Transverse colon (tissue), 4 donors: ENCODE results near the gene GPC6. TPM values are rescaled to one million over a fixed set of nuclear protein-coding genes. Genes with fewer than 3 reads are reported as not detected.

Experiments
- DNase-seq: peaks from one replicate; pipeline ENCODE4 v3.0.0-alpha.2; 2019
- H3K27ac ChIP-seq, 4 donors: fragments of 200-600 bp; sonication (generic); 2 replicates each; pipeline ENCODE4 v1.5.1; 2016 to 2018; ENCODE audit warnings: inconsistent platforms in 4 of 4
- H3K27me3 ChIP-seq: fragments of 200-600 bp; sonication (generic); 2 replicates; pipeline ENCODE4 v1.5.1; 2017; ENCODE audit warnings: inconsistent platforms
- H3K36me3 ChIP-seq, 4 donors: fragments of 200-600 bp; sonication (generic); 2 replicates each; pipeline ENCODE4 v1.5.1; 2017 to 2019; ENCODE audit warnings: inconsistent platforms in 4 of 4
- H3K4me1 ChIP-seq, 4 donors: fragments of 200-600 bp; sonication (generic); 2 replicates each; pipeline ENCODE4 v1.5.1; 2017 to 2020; ENCODE audit warnings: inconsistent platforms in 4 of 4
- H3K4me3 ChIP-seq, 4 donors: fragments of 200-600 bp; sonication (generic); 1 replicate in 1 of 4; 2 replicates in 3 of 4; pipeline versions ENCODE4 v1.5.1 to v1.6.1; 2017 to 2019; ENCODE audit warnings: inconsistent platforms in 4 of 4
- H3K9me3 ChIP-seq, 2 donors: fragments of 200-600 bp; sonication (generic); 2 replicates each; pipeline ENCODE4 v1.5.1; 2017 to 2019; ENCODE audit warnings: inconsistent platforms in 2 of 2
- EP300 ChIP-seq: sonication (generic); formaldehyde crosslinking; IDR thresholded peaks from one replicate; pipeline ENCODE4 v1.6.1; 2017; ENCODE audit warnings: antibody characterized with exemption, low read depth
- POLR2A ChIP-seq: fragments of 450-650 bp; IDR thresholded peaks from one replicate; pipeline ENCODE4 v1.6.1; 2016; ENCODE audit warnings: antibody characterized with exemption, mild to moderate bottlenecking, moderate library complexity
- POLR2AphosphoS5 ChIP-seq, 3 donors: sonication (generic); formaldehyde crosslinking; IDR thresholded peaks; one replicate each; pipeline ENCODE4 v1.6.1; 2016; ENCODE audit warnings: antibody characterized with exemption in 3 of 3
- WGBS, 2 donors: methylation state at CpG; one replicate each; pipeline ENCODE4 v1.1.5; 2018; ENCODE audit warnings: low coverage in 1 of 2; 5-methylcytosine and 5-hydroxymethylcytosine counted together
- in situ Hi-C, 4 donors: fragments of 200-750 bp; cut with MboI; loops; one replicate each; pipeline versions ENCODE4 v1.15.0 to v1.15.1; 2017; ENCODE audit warnings: low sequenced_read_pairs in 3 of 4, low pct_ligation_motif_present in 1 of 4, low pct_unique_long_range_greater_than_20kb in 1 of 4
- intact Hi-C: fragments of 100-400 bp; cut with DNase I; formaldehyde crosslinking; loops from one replicate; pipeline ENCODE4 v1.15.1; 2023; ENCODE audit warnings: low total_unique reads
- total RNA-seq, 4 donors: library from RNA; depleted of rRNA; stranded (reverse); fragments of >200 nt; gene quantifications; one replicate each; pipeline ENCODE4 v1.1.0, GENCODE V29; 2016
- TF ChIP-seq, protein P1 (sequence below), 5 experiments: fragments of 200-600 bp in 3 of 5; fragments of 450-650 bp in 2 of 5; sonication (generic) in 3 of 5; IDR thresholded peaks; 1 replicate in 2 of 5; 2 replicates in 3 of 5; pipeline ENCODE4 v1.5.1; 2016 to 2017; ENCODE audit warnings: antibody characterized with exemption in 5 of 5, inconsistent platforms in 3 of 5, mild to moderate bottlenecking in 2 of 5, moderate library complexity in 1 of 5

Gene GPC6
- total RNA-seq, 4 donors from 2014 or later, result 0.75 to 5.7 (median 4.0) TPM

DNA sequence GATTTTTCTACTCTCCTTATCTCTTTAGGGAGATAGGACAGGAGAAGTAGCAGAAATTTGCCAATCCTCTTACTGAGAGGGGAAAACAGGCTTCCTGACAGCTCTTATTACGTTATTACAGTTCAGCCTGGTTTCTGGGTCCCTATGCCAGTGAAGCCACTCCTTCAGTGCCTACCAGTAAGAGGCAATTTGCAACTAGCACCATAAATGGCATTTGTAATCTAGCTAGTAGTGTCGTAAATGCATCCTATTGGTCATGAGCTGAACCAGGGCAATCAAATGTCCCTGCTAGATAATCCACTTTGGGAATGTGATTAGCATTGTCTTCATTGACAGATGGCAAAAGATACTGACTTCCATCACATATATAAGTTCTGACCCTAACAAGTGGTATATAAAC, 824.1 kb downstream of the GPC6 start:
- no peaks in the 10 kb centered on the region for H3K27me3 ChIP-seq
- no peak overlapping the region for H3K4me3 ChIP-seq
- 78% methylated on average over 2 of the region's 2 CpGs; no CpG with 5 or more reads in 1 of the 2 donors for WGBS, 2 donors
- no peak for TF ChIP-seq EP300
- no peak for TF ChIP-seq POLR2AphosphoS5 (IDR thresholded peaks at IDR 0.05)
- TF ChIP-seq POLR2A, result no peak
- TF ChIP-seq, protein P1, sequence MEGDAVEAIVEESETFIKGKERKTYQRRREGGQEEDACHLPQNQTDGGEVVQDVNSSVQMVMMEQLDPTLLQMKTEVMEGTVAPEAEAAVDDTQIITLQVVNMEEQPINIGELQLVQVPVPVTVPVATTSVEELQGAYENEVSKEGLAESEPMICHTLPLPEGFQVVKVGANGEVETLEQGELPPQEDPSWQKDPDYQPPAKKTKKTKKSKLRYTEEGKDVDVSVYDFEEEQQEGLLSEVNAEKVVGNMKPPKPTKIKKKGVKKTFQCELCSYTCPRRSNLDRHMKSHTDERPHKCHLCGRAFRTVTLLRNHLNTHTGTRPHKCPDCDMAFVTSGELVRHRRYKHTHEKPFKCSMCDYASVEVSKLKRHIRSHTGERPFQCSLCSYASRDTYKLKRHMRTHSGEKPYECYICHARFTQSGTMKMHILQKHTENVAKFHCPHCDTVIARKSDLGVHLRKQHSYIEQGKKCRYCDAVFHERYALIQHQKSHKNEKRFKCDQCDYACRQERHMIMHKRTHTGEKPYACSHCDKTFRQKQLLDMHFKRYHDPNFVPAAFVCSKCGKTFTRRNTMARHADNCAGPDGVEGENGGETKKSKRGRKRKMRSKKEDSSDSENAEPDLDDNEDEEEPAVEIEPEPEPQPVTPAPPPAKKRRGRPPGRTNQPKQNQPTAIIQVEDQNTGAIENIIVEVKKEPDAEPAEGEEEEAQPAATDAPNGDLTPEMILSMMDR (IDR thresholded peaks at IDR 0.05), result no peak
- intact Hi-C loops, result no loop called here
- H3K4me1 ChIP-seq, result no peaks in the 10 kb centered on the region
- no peak overlapping the region for H3K27ac ChIP-seq
- DNase-seq, result no peak
- in situ Hi-C loops, result no loop called here
- H3K9me3 ChIP-seq, result no peaks in the 10 kb centered on the region
- no peaks in the 10 kb centered on the region for H3K36me3 ChIP-seq

DNA sequence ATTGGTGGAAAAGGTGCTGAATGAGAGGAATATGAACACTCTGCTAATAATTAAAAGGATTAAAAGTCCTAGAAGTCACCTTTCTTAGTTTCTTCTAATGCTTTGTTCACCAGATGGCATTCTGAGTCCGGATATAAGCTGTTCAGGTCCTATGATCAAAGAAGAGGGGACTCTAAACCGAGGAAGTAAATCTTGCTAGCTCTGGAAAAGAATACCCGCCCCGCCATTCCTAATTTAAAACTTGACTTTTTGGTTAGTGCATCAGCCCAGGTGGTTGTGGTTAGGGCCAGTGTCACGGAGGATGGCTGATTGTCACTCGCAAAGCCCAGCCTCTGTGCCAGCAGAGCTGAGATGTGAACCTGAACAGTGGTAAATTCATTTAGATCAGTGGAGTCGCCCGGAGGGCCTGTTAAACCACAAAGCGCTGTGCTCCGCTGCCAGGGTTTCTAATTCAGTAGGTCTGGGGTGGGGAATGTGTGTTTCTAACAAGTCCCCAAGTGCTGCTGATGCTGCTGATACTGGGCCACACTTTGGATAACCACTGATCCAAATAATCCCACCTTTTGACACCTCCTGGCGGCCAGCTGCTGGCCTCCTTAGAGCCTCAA, 827.5 kb downstream of the GPC6 start:
- H3K4me3 ChIP-seq, result no peak overlapping the region
- 78 to 82% methylated on average over 8 to 10 of the region's 11 CpGs for WGBS, 2 donors
- no peaks in the 10 kb centered on the region for H3K27me3 ChIP-seq
- H3K27ac ChIP-seq, result no peak overlapping the region
- no peak for DNase-seq
- no peaks in the 10 kb centered on the region for H3K36me3 ChIP-seq
- in situ Hi-C loops, result no loop called here
- no peak for TF ChIP-seq EP300
- TF ChIP-seq POLR2A, result no peak
- no peak for TF ChIP-seq POLR2AphosphoS5 (IDR thresholded peaks at IDR 0.05)
- TF ChIP-seq, protein P1 (IDR thresholded peaks at IDR 0.05), result no peak
- intact Hi-C loops, result no loop called here
- H3K9me3 ChIP-seq, result no peaks in the 10 kb centered on the region
- H3K4me1 ChIP-seq, result no peaks in the 10 kb centered on the region

DNA sequence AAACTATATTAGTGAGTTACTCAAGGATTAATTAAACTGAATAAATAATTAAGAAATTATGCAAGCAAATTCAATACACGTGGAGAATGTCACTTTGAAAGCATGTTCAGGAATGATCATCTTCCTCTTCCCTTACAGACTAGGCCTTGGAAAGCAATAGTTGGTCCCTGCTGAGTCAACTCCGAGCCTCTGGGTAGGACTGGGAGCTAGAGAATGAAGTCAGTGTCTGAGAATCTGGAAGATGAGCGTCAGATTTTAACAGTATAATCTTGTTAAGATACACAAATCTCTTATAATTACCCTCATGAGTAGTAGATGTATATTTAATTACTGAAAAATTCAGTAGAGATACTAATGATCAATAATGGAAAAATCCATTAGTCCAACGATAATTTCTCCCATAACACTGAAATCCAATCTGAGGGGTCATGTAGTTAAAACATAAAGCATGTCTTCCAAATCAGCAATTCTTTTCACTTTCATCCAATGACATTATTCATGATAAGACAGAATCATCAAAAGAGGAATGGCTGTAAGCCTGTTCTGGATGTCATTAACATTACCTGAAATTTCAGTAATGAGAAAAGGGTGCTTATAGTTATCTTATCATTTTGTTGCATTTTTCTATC, 829.9 kb downstream of the GPC6 start:
- DNase-seq, result no peak
- Histone ChIP-seq H3K27ac (no peak overlapping the region), H3K4me1 (no peaks in the 10 kb centered on the region), H3K36me3 (no peaks in the 10 kb centered on the region), H3K9me3 (no peaks in the 10 kb centered on the region), H3K27me3 (no peaks in the 10 kb centered on the region), H3K4me3 (no peak overlapping the region)
- intact Hi-C loops, result no loop called here
- TF ChIP-seq, protein P1 (IDR thresholded peaks at IDR 0.05), result no peak
- no peak for TF ChIP-seq EP300
- no peak for TF ChIP-seq POLR2AphosphoS5 (IDR thresholded peaks at IDR 0.05)
- TF ChIP-seq POLR2A, result no peak
- in situ Hi-C loops, result no loop called here
- 63 to 86% methylated on average over 4 of the region's 4 CpGs for WGBS, 2 donors

DNA sequence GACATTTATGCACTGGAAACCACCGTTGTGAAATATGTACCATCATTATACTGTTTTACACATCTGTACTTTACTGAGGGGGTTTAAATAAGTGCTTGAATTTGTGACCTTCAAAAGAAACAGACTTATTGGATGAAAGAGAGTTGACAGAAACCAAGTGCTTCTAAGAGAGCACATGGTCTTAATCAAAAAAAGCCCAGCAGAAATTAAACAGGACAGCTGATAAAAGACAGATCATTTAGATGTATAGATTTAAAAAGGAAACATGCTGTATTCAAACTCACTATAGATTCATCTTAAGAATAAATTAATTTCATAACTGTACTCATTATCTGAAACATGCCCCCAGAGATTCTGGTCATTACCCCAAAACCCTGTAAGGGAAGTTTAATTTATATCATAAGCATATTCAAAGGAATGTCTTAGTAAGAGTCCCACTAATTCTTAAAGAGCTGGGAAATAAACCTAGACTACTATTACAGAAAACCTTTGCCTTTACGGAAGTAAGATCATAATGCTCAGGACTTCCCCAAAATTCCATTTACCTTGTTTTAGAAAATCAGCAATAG, 831.1 kb downstream of the GPC6 start:
- in situ Hi-C loops, result no loop called here
- Histone ChIP-seq H3K36me3 (no peaks in the 10 kb centered on the region), H3K27ac (no peak overlapping the region), H3K9me3 (no peaks in the 10 kb centered on the region), H3K4me3 (no peak overlapping the region), H3K4me1 (peaks cover 0 to 3% (median 0%) of the 10 kb centered on the region in 4 donors), H3K27me3 (no peaks in the 10 kb centered on the region)
- intact Hi-C loops, result no loop called here
- TF ChIP-seq EP300 (no peak), POLR2A (no peak), POLR2AphosphoS5 (IDR thresholded peaks at IDR 0.05) (no peak)
- TF ChIP-seq, protein P1 (IDR thresholded peaks at IDR 0.05), result no peak
- 60 to 63% methylated on average over 1 to 2 of the region's 2 CpGs for WGBS, 2 donors
- DNase-seq, result no peak
